ENCODE results near the gene HELQ.
"Not testable (repeated sequence)": the region's sequence is repeated elsewhere in the genome, so short reads cannot be mapped to it uniquely, and the experiment has no call there.

HELQ gene, protein sequence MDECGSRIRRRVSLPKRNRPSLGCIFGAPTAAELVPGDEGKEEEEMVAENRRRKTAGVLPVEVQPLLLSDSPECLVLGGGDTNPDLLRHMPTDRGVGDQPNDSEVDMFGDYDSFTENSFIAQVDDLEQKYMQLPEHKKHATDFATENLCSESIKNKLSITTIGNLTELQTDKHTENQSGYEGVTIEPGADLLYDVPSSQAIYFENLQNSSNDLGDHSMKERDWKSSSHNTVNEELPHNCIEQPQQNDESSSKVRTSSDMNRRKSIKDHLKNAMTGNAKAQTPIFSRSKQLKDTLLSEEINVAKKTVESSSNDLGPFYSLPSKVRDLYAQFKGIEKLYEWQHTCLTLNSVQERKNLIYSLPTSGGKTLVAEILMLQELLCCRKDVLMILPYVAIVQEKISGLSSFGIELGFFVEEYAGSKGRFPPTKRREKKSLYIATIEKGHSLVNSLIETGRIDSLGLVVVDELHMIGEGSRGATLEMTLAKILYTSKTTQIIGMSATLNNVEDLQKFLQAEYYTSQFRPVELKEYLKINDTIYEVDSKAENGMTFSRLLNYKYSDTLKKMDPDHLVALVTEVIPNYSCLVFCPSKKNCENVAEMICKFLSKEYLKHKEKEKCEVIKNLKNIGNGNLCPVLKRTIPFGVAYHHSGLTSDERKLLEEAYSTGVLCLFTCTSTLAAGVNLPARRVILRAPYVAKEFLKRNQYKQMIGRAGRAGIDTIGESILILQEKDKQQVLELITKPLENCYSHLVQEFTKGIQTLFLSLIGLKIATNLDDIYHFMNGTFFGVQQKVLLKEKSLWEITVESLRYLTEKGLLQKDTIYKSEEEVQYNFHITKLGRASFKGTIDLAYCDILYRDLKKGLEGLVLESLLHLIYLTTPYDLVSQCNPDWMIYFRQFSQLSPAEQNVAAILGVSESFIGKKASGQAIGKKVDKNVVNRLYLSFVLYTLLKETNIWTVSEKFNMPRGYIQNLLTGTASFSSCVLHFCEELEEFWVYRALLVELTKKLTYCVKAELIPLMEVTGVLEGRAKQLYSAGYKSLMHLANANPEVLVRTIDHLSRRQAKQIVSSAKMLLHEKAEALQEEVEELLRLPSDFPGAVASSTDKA

DNA sequence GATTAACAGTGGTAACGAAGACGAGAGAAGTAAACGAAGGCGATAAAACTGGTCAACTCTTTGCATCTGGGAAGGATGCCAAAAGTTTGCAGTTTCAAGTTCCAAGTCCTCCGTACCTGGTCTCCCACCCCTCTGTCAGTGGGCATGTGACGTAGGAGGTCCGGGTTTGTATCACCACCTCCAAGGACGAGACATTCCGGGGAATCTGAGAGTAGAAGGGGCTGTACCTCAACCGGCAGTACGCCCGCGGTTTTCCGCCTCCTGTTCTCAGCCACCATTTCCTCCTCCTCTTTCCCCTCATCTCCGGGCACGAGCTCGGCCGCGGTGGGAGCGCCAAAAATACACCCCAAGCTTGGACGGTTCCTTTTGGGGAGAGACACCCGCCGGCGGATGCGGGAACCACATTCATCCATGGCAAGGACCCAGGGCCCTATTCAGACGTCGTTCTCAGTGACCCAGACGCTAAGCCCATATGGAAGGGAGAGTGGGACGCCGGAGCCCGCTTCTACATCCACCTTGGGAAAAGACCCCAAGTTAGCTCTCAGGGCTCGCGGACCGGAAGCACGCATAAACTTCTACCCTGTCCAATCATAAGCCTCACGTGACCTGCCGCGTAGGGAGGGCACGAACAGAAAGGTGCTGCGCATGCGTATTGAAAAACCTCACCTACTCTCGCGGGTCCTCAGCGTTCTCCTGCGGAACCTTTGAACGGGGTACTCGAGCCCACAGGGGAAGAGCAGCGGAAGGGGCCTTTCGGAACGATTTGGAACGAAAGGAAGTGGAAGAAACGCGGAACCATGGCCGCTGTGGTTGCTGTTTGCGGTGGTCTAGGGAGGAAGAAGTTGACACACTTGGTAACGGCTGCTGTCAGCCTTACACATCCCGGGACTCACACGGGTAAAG, at the start of gene HELQ, which contains the start of gene MRPS18C:
Gene HELQ, minus strand, starts transcription at position 543 of the 903 bp plus-strand sequence. Its CDS starts 130 bp downstream, at position 413.
Gene MRPS18C, plus strand, starts transcription at position 778 of the 903 bp plus-strand sequence. Its CDS starts 20 bp downstream, at position 798.
- DNase-seq (ENCODE audit: low spot score) = peak; percentile 97

DNA sequence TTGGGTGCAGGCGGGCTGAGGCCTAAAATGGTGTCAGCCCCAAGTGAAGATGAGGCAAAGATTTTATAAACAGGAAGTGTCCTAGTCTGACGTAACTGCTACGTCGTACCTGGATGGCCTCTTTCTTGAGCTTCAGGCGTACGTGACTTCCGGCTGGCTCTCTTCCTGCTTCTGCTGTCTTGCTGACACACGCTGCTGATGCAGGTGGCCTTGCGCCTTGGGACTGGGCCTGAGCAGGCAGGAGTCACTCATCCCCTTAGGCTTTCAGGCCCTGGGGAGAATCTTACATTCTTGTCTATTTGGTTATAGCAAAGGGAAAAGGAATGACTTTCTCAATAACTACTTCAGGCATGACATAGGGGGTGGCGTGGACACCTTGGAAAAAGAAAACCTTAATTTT, 49.4 kb upstream of the HELQ start:
- no peak for DNase-seq (ENCODE audit: low spot score)

DNA sequence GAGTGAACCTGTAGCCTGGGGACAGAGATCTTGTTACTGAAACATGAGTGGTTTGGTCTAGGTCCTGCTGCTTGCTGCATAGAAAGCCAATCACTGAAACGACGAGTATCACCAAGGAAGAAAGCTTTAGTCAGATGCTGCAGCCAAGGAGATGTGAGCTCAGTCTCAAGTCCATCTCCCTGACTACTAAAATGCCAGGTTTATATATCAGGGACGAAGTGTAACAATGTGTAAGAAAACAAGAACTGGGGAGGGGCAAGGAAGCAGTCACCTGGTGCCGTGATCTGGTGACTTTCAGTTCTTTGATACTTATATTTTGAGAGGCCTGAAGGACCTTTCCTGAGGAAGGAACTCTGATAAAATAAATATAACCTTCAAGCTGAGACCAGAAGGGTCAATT, 48.9 kb upstream of the HELQ start:
- DNase-seq (ENCODE audit: low spot score) = no peak

DNA sequence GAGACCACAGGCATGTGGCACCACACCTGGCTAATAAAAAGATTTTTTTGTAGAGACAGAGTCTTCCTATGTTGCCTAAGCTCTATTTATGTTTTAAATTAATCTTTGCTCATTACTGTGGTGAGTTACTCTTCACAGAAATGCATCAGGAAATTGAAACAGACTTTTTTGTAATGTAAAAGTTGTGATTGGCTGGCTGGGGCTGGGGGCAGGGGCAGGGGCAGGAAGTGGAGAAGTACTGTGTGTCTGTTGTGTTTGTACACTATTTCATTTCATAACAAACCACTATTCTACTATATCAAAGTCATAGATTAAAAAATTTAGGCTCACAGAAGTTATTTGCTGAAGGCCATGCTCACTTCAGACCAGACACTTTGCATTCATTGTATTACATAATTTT, 48.4 kb upstream of the HELQ start:
- DNase-seq (ENCODE audit: low spot score) = no peak

GRCh38 chr4:83501671-83502070, 46.0 kb upstream of the HELQ start:
- DNase-seq (ENCODE audit: low spot score) = not testable (repeated sequence)

DNA sequence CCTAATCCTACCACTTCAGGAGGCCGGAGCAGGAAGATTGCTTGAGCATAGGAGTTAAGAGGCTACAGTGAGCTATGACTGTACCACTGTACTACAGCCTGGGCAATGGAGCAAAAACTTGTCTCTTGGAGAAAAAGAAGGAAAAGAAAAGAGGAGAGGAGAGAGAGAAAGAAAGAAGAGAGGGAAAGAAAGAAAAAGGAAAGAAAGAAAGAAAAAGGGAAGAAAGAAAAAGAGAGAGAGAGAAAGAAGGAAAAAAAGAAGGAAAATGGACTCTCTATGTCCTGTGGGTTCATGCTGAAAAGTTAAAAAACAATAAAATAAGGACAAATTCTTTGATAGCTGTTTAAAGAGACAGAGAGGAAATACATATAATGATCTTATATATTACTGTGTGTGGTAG, 42.6 kb upstream of the HELQ start:
- no peak for DNase-seq (ENCODE audit: low spot score)

GRCh38 chr4:83496085-83496917, 40.7 kb upstream of the HELQ start:
- DNase-seq (ENCODE audit: low spot score) = not testable (repeated sequence)

DNA sequence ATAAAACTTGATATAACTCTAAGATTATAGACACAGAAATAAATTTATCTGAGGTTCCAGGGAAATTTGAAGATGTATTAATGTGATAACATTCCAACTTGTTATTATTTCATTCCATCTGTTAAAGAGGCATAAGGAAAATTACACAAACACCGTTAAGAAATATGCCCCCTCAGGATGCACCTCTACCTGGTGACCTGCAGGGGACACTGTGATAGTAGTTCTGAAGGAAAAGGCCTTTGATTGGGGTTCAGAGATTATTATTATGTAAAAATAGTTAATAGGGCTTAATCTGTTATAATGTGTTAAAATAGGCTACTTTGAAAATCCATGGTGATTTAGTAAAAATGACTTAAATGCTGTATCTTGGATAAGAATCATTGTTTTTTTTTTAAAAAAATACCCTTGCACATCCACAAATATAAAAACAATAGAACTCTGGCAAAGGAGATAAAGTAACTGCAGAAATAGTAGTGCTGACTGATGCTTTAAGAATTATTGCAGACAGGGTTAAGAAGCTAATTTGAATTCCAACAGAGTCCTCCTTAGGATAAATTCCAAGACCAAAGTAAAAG, 35.3 kb upstream of the HELQ start:
- peak; percentile 29 for DNase-seq (ENCODE audit: low spot score)

GRCh38 chr4:83489711-83490326, 34.2 kb upstream of the HELQ start:
- no peak for DNase-seq (ENCODE audit: low spot score)

DNA sequence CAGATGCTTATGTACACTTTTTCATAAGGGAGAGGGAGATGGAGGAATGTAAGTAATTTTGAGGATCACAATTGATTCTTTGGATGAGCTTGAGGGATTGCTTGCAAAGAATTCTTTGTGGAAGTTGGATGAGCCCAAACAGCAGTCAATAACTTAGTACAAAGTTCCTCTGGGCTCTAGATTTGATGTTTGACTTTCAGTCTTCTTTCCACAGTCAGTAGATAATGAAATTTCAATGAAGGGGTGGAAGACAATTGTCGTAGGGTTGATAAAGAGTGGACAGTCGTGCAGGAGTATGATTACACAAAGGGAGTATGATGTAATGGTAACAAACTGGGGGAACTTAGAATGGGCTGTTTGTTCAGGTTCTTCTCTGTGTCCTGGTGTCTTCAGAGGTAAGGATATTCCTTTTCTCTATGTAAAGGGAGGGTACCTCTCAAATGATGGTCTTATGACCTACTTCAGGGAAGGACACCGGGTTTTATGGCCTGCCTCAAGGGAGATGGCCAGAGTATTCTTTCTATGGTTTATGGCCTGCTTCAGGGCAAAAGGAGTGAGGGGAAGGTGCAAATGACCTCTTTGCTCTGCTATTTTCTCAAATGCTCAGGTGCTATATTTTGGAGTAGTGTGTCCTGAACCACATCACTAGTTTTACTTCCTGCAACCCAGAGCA, 31.0 kb upstream of the HELQ start:
- DNase-seq (ENCODE audit: low spot score) = no peak

- DNase-seq (ENCODE audit: low spot score) = peak; percentile 93
These were observed 29.2 kb upstream of the HELQ start, which contains the start of gene ABRAXAS1 for GRCh38 chr4:83484500-83485461. Gene ABRAXAS1 (minus strand): TSS chr4:83485100. CDS start chr4:83485072, 28 bp downstream.

DNA sequence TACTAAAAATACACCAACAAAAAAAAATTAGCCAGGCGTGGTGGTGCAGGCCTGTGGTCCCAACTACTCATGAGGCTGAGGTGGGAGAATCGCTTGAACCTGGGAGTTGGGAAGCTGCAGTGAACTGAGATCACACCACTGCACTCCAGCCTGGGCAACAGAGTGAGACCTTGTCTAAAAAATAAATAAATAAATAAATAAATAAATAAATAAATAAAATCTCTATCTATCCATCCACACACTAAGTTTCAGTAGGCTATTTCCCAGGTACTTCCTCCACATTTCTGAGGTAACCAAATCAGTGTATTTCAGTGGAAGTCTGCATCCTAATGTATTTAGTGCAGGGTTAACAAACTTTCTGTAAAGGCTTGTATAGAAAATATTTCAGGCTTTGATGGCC, 18.3 kb upstream of the HELQ start:
- no peak for DNase-seq (ENCODE audit: low spot score)

DNA sequence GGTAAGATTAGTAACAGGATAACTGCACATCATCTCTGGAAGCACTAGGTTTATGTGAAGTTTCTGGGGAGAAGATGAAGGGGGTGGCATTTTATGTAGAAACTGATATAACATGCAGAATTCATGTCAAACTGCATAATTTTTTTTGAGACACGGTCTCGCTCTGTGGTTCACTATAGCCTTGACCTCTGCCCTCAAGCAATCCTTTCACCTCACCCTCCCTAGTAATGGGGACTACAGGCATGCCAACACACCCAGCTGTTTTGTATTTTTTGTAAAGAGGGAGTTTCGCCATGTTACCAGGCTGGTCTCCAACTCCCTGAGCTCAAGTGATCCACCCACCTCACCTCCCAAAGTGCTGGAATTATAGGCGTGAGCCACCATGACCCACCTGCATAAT, 17.8 kb upstream of the HELQ start:
- DNase-seq (ENCODE audit: low spot score) = no peak

DNA sequence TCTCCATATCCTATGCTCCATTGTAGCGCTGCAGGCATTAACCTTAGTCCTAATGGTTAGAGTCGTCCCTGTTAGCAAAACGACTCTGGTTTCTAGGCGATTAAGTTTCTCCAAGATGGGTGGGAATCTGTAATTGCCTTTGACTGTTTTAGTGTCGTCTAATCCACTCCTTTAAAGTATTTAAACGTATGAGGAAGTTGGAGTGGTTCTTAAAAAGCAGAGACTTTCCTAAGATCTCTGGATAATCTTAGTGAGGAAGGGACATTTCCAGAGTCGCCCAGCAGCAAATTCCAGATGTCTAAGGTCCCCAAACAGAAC, 520 bp upstream of the HELQ start:
- no peak for DNase-seq (ENCODE audit: low spot score)

DNA sequence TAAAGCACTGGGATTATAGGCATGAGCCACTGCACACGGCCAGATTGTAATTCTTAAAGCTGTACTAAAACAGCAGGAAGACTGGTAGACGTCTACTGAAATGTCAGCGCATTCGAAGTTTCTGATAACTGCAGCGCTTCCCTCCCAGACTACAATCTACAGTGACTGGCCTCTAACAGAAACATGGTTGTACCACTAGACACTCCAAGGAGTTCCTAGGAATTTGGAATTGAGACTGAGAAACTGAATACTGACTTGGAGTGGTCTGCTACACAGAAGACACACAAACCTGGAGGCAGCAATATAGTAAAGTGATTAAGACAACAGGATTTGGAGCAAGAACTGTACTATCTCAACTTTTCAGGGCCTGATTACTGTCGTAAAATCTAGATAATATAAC, 937 bp downstream of the HELQ start:
- no peak for DNase-seq (ENCODE audit: low spot score)

DNA sequence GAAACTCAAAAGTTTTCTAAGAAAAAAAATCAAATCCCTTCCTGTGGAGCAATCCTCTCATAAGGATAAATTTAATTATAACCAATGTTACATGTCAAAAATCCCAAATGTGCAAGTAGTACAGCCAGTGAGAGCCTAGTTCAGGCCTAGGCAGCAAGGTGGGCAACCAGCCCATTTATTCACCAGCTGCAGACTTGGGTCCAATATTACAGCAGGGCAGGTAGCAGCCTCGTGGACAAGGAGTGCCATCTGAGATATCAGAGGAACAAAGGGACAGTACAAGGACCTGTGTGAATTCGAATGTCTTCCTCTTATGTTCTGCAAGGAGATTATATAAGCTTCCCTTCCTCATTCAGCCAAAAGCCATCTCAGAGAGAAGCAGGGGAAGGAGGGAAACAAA, 6.6 kb downstream of the HELQ start:
- DNase-seq (ENCODE audit: low spot score) = no peak

- DNase-seq (ENCODE audit: low spot score) = no peak
These were observed 14.7 kb downstream of the HELQ start for GRCh38 chr4:83440899-83441298.
